Adrenal gland (tissue), 5 donors: Measurements from ENCODE around the gene BRF1.

Experiments
- POLR2A ChIP-seq, 2 donors: fragments of 450-650 bp; IDR thresholded peaks; one replicate each; pipeline ENCODE4 v1.6.1; 2017; ENCODE audit warnings: antibody characterized with exemption in 2 of 2, mild to moderate bottlenecking in 2 of 2, moderate library complexity in 1 of 2
- TF ChIP-seq, protein P1 (sequence below), 6 experiments: fragments of 450-650 bp in 4 of 6; fragments of 200-600 bp in 2 of 6; sonication (generic) in 1 of 6; IDR thresholded peaks; 1 replicate in 5 of 6; 2 replicates in 1 of 6; pipeline versions ENCODE4 v1.5.1 to v1.8.0; 2016 to 2021; ENCODE audit warnings: antibody characterized with exemption in 6 of 6, mild to moderate bottlenecking in 2 of 6, moderate library complexity in 1 of 6
- donor health status: DM: no; HTN: no; CAD: no.

GRCh38 chr14:105324871-105325270, 24.1 kb upstream of the BRF1 start:
- TF ChIP-seq POLR2A (IDR thresholded peaks at IDR 0.05), result no peak
- TF ChIP-seq, protein P1, sequence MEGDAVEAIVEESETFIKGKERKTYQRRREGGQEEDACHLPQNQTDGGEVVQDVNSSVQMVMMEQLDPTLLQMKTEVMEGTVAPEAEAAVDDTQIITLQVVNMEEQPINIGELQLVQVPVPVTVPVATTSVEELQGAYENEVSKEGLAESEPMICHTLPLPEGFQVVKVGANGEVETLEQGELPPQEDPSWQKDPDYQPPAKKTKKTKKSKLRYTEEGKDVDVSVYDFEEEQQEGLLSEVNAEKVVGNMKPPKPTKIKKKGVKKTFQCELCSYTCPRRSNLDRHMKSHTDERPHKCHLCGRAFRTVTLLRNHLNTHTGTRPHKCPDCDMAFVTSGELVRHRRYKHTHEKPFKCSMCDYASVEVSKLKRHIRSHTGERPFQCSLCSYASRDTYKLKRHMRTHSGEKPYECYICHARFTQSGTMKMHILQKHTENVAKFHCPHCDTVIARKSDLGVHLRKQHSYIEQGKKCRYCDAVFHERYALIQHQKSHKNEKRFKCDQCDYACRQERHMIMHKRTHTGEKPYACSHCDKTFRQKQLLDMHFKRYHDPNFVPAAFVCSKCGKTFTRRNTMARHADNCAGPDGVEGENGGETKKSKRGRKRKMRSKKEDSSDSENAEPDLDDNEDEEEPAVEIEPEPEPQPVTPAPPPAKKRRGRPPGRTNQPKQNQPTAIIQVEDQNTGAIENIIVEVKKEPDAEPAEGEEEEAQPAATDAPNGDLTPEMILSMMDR (IDR thresholded peaks at IDR 0.05), result no peak
